Thoracic aorta (tissue), 2 donors: ENCODE data around the gene ABLIM1. TPM values are rescaled to one million over a fixed set of nuclear protein-coding genes. Genes with fewer than 3 reads are reported as not detected.

Experiments
- ATAC-seq: fragments of 150-250 bp; one replicate; pipeline ENCODE4 v1.8.0; 2017; ENCODE audit warnings: low read depth; ENCODE audit not compliant: insufficient number of reproducible peaks, low FRiP score
- DNase-seq: peaks from one replicate; pipeline ENCODE4 v3.0.0-alpha.2; 2020; ENCODE audit warnings: low spot score
- H3K27ac ChIP-seq, 2 donors: fragments of 200-600 bp; sonication (generic); 1 replicate in 1 of 2; 2 replicates in 1 of 2; pipeline ENCODE4 v1.5.1; 2016; ENCODE audit warnings: mild to moderate bottlenecking in 2 of 2, moderate library complexity in 2 of 2
- H3K27me3 ChIP-seq: fragments of 200-600 bp; sonication (generic); replicated peaks from 2 replicates; pipeline ENCODE4 v1.6.0; 2016; ENCODE audit warnings: mild to moderate bottlenecking; ENCODE audit not compliant: insufficient read depth
- H3K36me3 ChIP-seq: fragments of 200-600 bp; sonication (generic); one replicate; pipeline ENCODE4 v1.5.1; 2016
- H3K4me1 ChIP-seq, 2 donors: fragments of 200-600 bp; sonication (generic); 1 replicate in 1 of 2; 2 replicates in 1 of 2; pipeline versions ENCODE4 v1.5.1 to v1.6.0; 2016; ENCODE audit warnings: low read depth in 2 of 2, mild to moderate bottlenecking in 1 of 2; ENCODE audit not compliant: control insufficient read depth in 1 of 2
- H3K4me3 ChIP-seq: fragments of 200-600 bp; sonication (generic); 2 replicates; pipeline ENCODE4 v1.5.1; 2016; ENCODE audit warnings: mild to moderate bottlenecking
- H3K9me3 ChIP-seq: fragments of 200-600 bp; sonication (generic); 2 replicates; pipeline ENCODE4 v1.5.1; 2016
- CTCF ChIP-seq: fragments of 200-600 bp; sonication (generic); IDR thresholded peaks from one replicate; pipeline ENCODE4 v1.5.1; 2019; ENCODE audit warnings: antibody characterized with exemption
- total RNA-seq, 2 donors: library from RNA; depleted of rRNA; stranded (reverse); fragments of >200 nt; gene quantifications; one replicate each; pipeline versions ENCODE4 v1.1.0 to v1.2.3, GENCODE V29; 2016

Gene ABLIM1
- total RNA-seq, 2 donors from 2014 or later = 47.5 to 111 TPM

- no peak overlapping the region for H3K27ac ChIP-seq
- H3K9me3 ChIP-seq = no peaks in the 10 kb centered on the region
- no peak for TF ChIP-seq CTCF
- ATAC-seq = no peak
- H3K4me3 ChIP-seq = no peak overlapping the region
- H3K4me1 ChIP-seq = no peaks in the 10 kb centered on the region
- no peaks in the 10 kb centered on the region for H3K27me3 ChIP-seq
- DNase-seq = no peak
- no peaks in the 10 kb centered on the region for H3K36me3 ChIP-seq
Observed at GRCh38 chr10:114648368-114648767, 9.7 kb downstream of the ABLIM1 start.

GRCh38 chr10:114647545-114648138, 10.4 kb downstream of the ABLIM1 start:
- Histone ChIP-seq H3K4me3 (no peak overlapping the region), H3K36me3 (no peaks in the 10 kb centered on the region), H3K27me3 (no peaks in the 10 kb centered on the region), H3K27ac (no peak overlapping the region), H3K9me3 (no peaks in the 10 kb centered on the region), H3K4me1 (no peaks in the 10 kb centered on the region)
- DNase-seq (no peak), ATAC-seq (no peak)
- TF ChIP-seq CTCF = no peak

GRCh38 chr10:114646426-114646825, 11.6 kb downstream of the ABLIM1 start:
- no peak overlapping the region for H3K4me3 ChIP-seq
- ATAC-seq (no peak), DNase-seq (no peak)
- no peaks in the 10 kb centered on the region for H3K4me1 ChIP-seq
- TF ChIP-seq CTCF = no peak
- no peaks in the 10 kb centered on the region for H3K36me3 ChIP-seq
- no peak overlapping the region for H3K27ac ChIP-seq
- H3K27me3 ChIP-seq = no peaks in the 10 kb centered on the region
- H3K9me3 ChIP-seq = no peaks in the 10 kb centered on the region

- ATAC-seq (no peak), DNase-seq (no peak)
- Histone ChIP-seq H3K36me3 (no peaks in the 10 kb centered on the region), H3K4me3 (no peak overlapping the region), H3K9me3 (no peaks in the 10 kb centered on the region), H3K4me1 (no peaks in the 10 kb centered on the region), H3K27me3 (no peaks in the 10 kb centered on the region), H3K27ac (no peak overlapping the region)
- TF ChIP-seq CTCF = no peak
Observed at GRCh38 chr10:114645706-114646105, 12.4 kb downstream of the ABLIM1 start.

- Histone ChIP-seq H3K36me3 (no peaks in the 10 kb centered on the region), H3K9me3 (no peaks in the 10 kb centered on the region), H3K4me1 (peaks cover 0 to 3% of the 10 kb centered on the region in 2 donors), H3K27ac (no peak overlapping the region), H3K4me3 (no peak overlapping the region), H3K27me3 (no peaks in the 10 kb centered on the region)
- no peak for TF ChIP-seq CTCF
- DNase-seq = no peak
- ATAC-seq = no peak
Observed at GRCh38 chr10:114643158-114643557, 14.9 kb downstream of the ABLIM1 start.
